ENCODE measurements around the gene URGCP. TPM values are rescaled to one million over a fixed set of nuclear protein-coding genes. Genes with fewer than 3 reads are reported as not detected.
A peak's percentile ranks its signal among the peaks of the same experiment; 100 is the strongest.

Gene URGCP, protein sequence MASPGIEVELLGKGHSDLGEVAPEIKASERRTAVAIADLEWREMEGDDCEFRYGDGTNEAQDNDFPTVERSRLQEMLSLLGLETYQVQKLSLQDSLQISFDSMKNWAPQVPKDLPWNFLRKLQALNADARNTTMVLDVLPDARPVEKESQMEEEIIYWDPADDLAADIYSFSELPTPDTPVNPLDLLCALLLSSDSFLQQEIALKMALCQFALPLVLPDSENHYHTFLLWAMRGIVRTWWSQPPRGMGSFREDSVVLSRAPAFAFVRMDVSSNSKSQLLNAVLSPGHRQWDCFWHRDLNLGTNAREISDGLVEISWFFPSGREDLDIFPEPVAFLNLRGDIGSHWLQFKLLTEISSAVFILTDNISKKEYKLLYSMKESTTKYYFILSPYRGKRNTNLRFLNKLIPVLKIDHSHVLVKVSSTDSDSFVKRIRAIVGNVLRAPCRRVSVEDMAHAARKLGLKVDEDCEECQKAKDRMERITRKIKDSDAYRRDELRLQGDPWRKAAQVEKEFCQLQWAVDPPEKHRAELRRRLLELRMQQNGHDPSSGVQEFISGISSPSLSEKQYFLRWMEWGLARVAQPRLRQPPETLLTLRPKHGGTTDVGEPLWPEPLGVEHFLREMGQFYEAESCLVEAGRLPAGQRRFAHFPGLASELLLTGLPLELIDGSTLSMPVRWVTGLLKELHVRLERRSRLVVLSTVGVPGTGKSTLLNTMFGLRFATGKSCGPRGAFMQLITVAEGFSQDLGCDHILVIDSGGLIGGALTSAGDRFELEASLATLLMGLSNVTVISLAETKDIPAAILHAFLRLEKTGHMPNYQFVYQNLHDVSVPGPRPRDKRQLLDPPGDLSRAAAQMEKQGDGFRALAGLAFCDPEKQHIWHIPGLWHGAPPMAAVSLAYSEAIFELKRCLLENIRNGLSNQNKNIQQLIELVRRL
- 40.0 TPM for total RNA-seq
- long read RNA-seq, full-length matches to known transcripts: 67 of 99 reads
- long read RNA-seq, partial matches to known transcripts: 2 of 99 reads
- long read RNA-seq, other reads (novel, unspliced or antisense): 30 of 99 reads

DNA sequence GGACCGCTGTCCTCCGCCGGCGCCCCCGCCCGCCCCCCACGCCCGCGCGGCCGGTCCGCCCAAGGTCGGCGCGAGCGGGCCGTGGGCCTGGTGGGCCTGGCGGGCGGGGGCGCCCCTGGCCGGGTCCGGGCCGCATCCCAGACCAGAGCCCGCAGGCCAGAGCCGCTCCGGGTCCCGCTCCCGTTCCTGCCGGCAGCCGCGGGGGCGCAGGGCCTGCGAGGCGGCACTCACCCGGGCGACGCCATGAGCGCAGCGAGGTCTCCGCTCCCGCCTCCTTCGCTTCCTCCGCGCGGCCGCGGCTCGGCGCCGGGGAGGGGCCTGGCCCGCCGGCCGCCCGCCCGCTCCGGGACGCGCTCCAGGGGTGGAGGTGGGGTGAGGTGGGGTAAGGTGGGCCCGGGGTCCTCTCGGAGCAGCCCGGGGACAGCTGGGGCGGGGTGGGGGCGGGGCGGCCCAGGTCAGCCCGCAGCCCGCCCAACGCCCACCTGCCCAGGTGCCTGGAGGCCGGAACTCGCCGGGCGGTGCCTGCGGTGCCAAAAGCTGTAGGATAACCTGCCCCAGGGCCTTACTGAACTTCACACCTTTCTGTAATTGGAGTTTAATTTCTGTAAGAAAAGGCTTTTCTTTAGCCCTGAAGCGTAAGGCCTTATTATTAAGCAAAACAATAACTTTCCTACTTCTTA is at the start of gene URGCP:
Gene URGCP, minus strand, starts transcription at position 266 of the 680 bp plus-strand sequence. Its CDS starts 21 bp downstream, at position 245.
- DNase-seq (ENCODE audit: low spot score): peak; percentile 80
- intact Hi-C loops (cut with DNase I): loop anchor here (5.0 kb wide), 1 partner anchor 34 kb away; no protein-coding TSS in a partner anchor

DNA sequence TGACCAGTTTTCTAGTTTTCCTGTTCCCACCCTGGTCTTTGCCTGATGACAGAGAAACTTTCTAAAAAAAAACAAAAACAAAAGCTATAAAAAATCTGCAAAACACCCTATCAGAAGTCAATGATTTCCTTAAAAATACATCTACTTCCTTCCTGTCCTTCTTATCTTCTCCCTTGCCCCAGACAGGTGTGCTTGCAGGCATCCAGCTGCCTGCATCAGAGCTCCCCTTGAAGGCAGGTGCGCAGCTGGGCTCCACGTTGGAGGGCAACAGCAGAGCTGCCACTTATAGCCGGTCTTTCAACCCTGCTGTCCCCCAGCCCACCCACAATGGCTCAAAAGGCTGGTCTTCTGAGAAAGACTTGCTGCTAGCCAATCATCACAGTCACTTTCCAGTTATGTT is 49.6 kb upstream of the URGCP start:
- intact Hi-C loops (cut with DNase I): no loop called here
- no peak for DNase-seq (ENCODE audit: low spot score)

DNA sequence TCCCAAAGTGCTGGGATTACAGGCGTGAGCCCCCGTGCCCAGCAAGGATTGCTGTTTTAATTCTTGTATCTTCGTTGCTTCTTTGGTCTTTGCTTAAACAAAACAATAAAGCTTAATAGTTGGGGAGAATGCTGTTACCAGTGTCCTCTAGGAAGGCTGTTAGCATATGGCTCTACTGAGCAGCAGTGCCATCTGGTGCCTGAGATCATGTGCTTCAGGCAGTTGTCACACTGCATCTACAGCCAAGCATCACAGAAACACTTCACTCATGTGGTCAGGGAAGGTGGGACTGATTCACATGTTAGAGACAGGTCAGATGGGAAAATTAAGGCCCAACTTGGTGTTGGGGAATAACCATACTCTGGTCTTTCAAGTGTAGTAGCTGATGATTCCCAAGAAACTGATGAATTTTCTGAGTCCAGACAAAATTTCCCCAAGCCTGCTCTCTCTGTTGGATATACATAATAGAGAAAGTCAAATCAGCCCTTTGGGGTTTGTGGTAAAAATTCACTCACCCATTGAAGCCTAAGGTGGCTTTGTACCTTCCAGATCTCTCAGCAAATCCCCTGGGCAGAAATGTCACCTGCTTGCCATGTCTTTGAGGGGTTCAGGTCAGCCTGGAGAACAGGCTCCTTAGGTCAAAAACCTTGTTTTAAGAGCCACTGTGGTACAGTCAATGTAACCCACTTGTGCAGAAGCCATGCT is 48.3 kb upstream of the URGCP start:
- DNase-seq (ENCODE audit: low spot score): no peak
- intact Hi-C loops (cut with DNase I): no loop called here

DNA sequence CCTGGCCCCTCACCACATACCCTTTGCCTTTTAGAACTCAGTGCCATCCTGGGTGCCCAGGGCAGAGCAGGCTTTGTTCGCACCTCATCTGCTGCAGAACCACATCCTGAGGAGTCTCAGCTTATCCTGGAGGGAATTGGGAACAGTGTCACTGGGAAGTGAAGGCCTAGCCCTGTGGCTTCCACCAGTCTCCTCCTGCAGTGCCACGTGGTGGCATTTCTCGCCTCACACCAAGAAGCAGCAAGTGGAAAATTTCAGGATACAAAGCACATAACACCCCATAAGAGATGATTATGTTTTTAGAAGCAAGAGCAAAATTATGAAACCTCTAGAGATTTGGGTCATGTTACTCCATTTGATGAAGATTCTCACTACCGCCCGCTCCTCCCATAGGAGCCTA is 46.7 kb upstream of the URGCP start:
- intact Hi-C loops (cut with DNase I): no loop called here

DNA sequence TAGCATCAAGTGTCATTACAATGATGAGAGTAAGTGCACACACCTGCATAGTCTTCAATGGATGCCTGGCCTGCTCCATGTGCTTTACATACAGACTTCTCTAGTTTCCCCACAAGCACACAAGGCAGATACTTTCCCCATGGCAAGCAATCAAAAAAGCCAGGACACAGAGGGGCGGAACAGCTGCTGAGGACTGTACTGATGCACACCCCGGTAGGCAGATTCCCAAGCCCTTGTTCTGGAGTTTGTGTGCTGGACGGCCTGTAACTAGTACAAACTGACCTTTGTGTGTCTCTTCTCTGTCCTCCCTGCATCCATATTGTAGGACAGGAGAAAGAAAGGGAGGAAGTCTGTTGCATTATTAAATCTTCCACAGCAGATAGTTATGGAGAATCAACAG is 45.6 kb upstream of the URGCP start:
- intact Hi-C loops (cut with DNase I): no loop called here
- no peak for DNase-seq (ENCODE audit: low spot score)

More for the DNA sequence above, 46.7 kb upstream of the URGCP start:
- DNase-seq (ENCODE audit: low spot score): no peak

DNA sequence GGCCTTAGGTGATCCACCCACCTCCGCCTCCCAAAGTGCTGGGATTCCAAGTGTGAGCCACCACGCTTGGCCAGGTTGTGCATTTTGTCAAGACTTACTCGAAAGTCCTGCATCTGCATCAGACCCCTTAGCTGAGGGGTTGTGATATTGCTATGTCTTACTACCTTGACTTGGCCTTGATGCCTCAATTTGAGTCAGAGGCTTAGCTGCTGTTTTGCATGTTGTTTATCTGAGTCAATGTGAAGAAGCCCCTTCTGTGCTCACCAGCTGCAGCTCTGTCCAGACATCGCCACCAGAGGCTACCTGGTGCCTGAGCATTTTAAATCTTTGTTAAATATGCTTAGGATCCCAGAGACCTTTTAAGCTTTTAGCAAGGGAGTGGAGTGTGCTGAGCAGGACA is 37.9 kb upstream of the URGCP start:
- intact Hi-C loops (cut with DNase I): no loop called here
- no peak for DNase-seq (ENCODE audit: low spot score)

DNA sequence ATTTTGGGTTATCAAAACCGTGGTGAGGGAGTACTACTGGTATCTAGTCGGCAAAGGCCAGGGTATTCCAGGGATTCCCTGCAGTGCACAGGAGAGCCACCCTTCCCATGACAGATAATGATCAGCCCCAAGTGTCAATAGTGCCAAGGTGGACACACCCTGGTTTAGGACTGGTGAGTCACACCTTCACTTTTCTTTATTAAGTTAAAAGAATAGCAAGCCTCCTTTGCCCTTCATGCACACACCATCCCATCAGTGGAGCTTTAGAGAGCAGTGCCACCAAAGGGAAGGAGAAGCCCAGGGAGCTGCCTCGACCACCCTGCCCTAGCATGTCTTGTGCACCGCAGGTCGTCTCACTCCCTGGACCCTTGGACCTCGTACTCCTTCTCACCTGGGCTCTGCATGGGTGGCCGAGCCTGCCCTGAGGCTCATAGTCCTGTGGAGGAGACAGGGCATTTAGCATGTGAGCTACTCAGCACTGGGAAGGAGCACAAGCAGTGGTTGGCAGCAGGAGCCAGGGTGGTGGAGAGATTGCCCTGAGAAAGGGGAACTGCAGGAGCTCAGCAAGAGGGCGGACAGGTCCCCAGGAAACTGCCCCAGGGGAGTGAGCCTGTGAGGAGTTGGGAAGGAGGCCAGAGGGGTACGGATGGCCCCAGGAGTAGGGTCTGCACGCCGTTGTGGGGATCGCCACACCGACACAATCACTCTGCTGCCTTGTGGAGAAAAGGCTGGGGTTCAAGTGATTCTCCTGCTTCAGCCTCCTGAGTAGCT is 37.2 kb upstream of the URGCP start:
- intact Hi-C loops (cut with DNase I): no loop called here

DNA sequence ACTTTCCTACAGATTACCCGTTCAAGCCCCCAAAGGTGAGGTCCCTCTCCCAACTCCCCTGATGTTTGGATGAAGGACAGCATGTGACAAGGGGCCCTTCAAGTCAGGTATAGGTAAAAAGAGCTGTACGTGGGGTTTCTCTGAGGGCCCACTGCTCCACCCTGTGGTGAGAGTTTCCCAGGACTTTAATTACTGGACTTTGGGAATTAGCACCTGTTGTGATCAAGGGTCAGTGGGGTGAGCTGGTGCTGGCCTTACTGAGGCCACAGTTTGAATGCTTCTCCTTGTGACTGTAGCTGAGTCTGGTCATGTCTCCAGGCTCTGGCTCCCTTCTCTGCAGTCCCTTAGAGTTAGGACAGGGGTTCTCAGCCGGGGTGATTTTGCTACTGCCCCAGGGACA is 36.6 kb upstream of the URGCP start:
- intact Hi-C loops (cut with DNase I): no loop called here
- DNase-seq (ENCODE audit: low spot score): no peak

More for the DNA sequence above, 37.2 kb upstream of the URGCP start:
- no peak for DNase-seq (ENCODE audit: low spot score)

DNA sequence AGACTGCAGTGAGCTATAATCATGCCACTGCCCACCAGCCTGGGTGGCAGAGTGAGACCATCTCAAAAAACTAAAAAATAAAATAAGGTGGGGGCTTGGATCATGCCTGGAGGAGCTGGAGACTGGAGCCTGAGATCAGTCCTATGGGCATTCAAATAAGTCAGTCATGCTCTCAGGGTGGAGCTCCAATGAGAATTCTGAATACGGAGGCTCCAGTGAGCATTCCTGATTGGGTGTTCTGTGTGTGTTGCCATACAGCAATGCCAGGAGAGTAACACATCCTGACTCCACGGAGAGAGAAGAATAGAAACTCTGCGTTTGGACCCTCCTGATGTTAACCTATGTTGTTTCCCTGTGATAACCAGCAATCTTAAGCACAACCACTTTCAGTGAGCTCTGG is 35.9 kb upstream of the URGCP start:
- intact Hi-C loops (cut with DNase I): no loop called here

DNA sequence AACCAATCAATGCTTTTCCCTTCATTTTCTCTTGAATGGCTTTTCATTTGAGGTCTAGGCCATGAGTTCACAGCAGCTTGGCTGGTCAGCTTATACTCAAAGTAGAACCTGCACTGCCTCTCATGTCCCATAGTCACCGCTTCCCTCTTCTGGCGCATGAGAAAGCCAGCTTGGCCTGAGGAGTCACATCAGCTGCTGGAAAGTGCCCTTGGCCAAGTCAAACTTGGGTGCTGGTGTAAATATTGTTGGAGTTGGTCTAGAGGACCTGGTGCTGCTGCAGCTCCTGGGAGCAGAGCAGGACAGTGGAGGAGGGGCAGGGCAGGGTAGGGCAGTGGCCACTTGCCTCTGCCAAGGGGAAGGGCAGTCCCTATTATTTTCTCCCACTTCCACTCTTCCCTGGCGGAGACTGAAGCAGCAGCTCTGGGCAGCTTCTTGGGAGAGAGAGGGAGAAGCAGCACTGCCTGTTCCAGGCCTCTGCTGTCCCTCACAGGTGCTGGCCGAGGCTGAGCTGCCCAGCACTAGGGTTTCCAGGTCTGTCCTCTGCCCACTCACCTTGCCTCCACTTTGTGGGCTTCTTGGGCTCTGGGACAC is 32.6 kb upstream of the URGCP start:
- intact Hi-C loops (cut with DNase I): no loop called here
- no peak for DNase-seq (ENCODE audit: low spot score)

More for the DNA sequence above, 35.9 kb upstream of the URGCP start:
- no peak for DNase-seq (ENCODE audit: low spot score)

DNA sequence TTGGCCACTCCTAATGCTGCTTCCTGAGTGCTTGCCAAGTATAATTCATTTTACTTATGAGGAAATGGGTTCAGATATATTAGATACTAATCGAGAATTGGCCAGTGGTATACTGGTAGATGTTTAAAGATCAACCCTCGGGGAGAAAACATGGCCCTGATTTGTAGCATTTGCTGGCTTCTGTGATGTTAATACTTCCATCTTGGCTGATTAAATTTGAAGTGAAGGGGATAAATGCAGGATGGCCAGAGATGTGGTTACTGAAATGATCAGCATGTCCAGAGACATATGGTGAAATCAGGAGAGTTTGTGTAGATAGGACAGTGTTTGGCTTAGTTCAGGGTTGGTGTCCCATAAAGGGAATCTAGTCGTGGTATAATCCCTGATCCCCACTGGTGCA is 31.0 kb upstream of the URGCP start:
- intact Hi-C loops (cut with DNase I): no loop called here
- DNase-seq (ENCODE audit: low spot score): no peak

DNA sequence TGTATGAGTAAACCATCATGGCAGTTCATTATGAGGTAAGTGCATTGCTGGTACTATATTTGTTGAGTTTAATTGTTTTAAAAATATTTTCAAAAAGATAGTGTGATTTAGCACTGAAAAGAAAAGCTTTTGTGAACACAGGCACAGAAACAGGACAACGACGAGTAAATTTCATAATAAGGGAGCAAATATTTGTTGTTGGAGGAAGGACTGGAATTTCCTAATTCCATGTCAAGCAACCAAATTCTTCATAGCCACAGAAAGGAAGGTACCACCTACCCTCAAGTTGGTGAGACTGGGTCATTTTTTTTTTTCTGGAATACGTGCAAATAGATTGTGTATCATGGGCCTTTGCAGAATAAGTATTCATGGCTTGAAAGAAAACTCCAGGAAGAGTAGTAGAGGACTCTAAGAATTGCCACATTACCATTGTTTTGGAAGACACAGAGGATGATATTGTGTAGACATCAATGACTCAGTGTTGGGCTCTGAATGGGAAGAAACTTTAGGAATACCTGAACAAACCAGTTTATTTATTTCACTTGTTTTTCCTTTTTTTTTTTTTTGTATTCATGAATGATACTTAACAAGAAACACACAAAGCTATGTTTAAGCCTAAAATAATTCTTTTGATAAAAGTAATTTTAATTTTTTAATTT is 27.6 kb upstream of the URGCP start:
- DNase-seq (ENCODE audit: low spot score): no peak
- intact Hi-C loops (cut with DNase I): no loop called here

DNA sequence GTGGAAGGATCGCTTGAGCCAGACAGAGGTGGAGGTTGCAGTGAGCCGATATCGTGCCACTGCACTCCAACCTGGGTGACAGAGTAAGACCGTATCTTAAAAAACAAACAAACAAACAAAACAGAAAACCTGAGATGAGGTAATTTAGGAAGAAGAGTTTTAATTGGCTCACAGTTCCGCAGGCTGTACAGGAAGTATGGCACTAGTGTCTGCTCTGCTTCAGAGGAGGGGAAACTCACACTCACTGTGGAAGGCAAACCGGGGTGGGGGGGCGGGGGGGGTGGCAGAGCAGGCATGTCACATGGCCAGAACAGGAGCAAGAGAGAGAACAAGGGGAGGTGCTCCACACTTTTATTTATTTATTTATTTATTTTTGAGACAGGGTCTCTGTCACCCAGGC is 24.9 kb upstream of the URGCP start:
- no peak for DNase-seq (ENCODE audit: low spot score)
- intact Hi-C loops (cut with DNase I): no loop called here

DNA sequence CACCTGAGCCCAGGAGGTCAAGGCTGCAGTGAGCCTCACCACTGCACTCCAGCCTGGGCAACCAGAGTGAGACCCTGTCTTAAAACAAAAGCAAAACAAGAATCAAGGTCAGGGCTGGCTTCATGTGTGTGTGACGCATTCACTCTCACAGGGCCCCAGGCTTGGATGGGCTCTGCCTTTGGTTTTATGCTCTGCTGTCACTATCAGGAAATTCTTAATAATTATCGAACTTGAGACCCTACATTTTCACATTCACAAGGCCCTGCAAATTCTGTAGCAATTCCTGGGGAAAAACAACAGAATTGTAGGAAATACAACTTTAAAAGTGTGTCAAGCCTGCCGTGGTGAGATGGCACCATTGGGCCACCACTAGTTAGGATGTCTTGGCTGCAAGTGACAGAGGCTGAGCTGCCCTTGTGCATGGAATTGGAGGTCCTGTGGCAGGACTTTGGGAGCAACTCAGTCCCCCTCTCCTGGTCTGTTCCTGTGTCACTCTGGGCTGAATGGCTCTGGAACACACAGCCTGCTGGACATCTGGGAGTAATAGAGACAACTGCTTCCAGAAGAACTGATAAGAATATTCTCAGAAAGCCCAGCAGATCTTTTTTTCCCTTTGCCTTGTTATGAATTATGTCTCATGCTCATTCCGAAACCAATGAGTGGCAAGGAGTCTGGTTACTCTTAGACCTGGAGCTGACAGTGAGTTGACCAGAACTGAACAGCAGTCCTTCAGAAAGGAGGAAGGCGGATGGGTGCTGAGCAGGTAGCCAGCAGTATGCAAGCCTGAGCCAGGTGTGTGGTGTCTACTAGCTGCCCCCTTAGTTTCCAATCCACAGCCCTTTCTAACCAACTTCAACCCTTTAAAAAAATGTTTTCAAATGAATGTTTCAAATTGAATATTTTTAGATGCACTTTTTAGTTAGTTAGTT is 23.4 kb upstream of the URGCP start:
- intact Hi-C loops (cut with DNase I): no loop called here
- DNase-seq (ENCODE audit: low spot score): no peak

DNA sequence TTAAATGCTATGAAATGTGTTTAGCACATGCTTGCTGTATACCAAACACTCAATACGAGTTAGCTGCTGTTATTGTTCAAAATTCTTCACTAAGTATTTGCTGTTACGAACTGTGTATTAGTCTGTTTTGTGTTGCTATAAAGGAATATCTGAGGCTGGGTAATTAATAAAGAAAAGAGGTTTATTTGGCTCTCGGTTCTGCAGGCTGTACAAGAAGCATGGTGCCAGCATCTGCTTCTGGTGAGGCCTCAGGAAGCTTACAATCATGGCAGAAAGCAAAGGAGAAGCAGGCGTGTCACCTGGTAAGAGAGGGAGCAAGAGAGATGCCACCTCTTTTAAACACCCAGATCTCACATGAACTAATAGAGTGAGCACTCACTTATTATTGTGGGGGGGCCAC is 21.4 kb upstream of the URGCP start:
- intact Hi-C loops (cut with DNase I): no loop called here
- DNase-seq (ENCODE audit: low spot score): no peak

DNA sequence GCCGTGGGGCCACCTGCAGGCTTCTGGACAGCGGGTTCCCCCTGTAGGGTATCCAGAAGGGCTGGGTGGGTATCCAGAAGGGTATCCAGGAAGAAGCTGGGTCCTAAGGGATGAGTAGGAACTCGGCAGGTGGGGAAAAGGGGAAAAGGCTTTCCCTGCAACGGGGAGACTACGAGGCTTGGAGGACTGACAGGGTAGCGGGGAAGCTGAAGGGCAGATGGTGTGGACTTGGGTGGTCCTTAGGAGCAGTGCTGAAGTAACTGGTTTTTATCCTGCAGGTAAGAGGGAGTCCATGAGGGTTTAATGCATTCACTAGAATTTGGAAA is 20.4 kb upstream of the URGCP start:
- DNase-seq (ENCODE audit: low spot score): no peak
- intact Hi-C loops (cut with DNase I): no loop called here

Measured in cardiac septum (tissue), 1 donor.